Skeletal muscle satellite cell (primary cell): ENCODE results near the gene NOP53.
"Not testable (repeated sequence)": the region's sequence is repeated elsewhere in the genome, so short reads cannot be mapped to it uniquely, and the experiment has no call there.

ENCODE experiments used
- H3K27me3 ChIP-seq: 2 replicates; pipeline ENCODE4 v1.7.0; 2013; ENCODE audit warnings: low read length; ENCODE audit not compliant: control insufficient read depth, insufficient read depth
- H3K36me3 ChIP-seq: 2 replicates; pipeline ENCODE4 v1.7.0; 2013; ENCODE audit warnings: mild to moderate bottlenecking, control low read depth, low read length; ENCODE audit not compliant: insufficient read depth
- H3K4me1 ChIP-seq: 2 replicates; pipeline ENCODE4 v1.7.0; 2013; ENCODE audit warnings: low read length; ENCODE audit not compliant: control insufficient read depth, insufficient read depth
- H3K4me2 ChIP-seq: 2 replicates; pipeline ENCODE4 v1.7.0; 2013; ENCODE audit warnings: mild to moderate bottlenecking, low read length
- H3K4me3 ChIP-seq: 2 replicates; pipeline ENCODE4 v1.7.0; 2013; ENCODE audit warnings: low read length
- H3K9ac ChIP-seq: 2 replicates; pipeline ENCODE4 v1.7.0; 2013; ENCODE audit warnings: mild to moderate bottlenecking, low read depth, low read length, moderate library complexity
- H3K9me3 ChIP-seq: replicated peaks from 2 replicates; pipeline ENCODE4 v1.7.0; 2013; ENCODE audit warnings: mild to moderate bottlenecking, control low read depth, low read length

The NOP53 gene

DNA sequence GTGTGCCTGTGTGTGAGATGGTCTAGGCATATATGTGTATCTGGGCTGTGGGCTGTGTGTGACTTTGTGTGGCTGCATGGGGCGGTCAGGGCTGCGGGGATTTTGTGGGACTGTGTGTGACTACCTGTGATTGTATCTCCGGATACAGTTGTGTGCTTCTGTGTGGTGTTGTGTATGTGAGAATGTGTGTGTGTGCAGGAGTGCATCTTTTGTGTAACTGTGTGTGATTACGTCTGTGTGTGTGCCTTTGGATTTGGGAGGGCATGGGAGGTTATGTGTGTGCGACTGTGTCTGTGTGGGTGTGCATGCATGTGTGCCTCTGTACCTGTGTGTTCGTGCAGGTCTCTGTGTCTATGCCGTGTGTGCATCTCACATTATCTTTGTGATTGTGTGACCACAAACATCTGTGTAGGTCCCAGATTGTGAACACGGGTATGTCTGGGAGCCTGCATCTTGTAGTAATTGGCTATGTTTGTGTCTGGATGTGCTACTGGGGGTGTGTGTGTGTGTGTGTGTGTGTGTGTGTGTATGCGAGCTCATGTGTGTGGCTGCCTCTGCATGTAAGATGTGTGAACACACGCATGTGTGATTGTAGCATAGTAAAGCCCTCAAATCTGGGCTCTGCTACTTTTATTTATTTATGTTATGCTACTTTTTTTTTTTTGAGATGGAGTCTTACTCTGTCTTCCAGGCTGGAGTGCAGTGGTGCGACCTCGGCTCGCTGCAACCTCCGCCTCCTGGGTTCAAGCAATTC lies 24.5 kb upstream of the NOP53 start:
- no peaks in the 10 kb centered on the region for H3K9me3 ChIP-seq
- H3K36me3 ChIP-seq, result peaks cover 42% of the 10 kb centered on the region
- peak overlapping the region; percentile 76 for H3K9ac ChIP-seq
- no peak overlapping the region for H3K4me3 ChIP-seq
- peak overlapping the region; percentile 78 for H3K4me2 ChIP-seq
- no peaks in the 10 kb centered on the region for H3K27me3 ChIP-seq
- peaks cover 73% of the 10 kb centered on the region for H3K4me1 ChIP-seq

GRCh38 chr19:47723581-47723940 lies 21.8 kb upstream of the NOP53 start:
- H3K4me3 ChIP-seq, result peak overlapping the region; percentile 46
- H3K36me3 ChIP-seq, result peaks cover 44% of the 10 kb centered on the region

GRCh38 chr19:47725759-47726401 lies 19.5 kb upstream of the NOP53 start:
- no peak overlapping the region for H3K9ac ChIP-seq
- peaks cover 64% of the 10 kb centered on the region for H3K4me1 ChIP-seq
- H3K4me3 ChIP-seq, result no peak overlapping the region
- no peaks in the 10 kb centered on the region for H3K9me3 ChIP-seq
- no peak overlapping the region for H3K4me2 ChIP-seq
- H3K36me3 ChIP-seq, result peaks cover 58% of the 10 kb centered on the region
- H3K27me3 ChIP-seq, result no peaks in the 10 kb centered on the region

More at GRCh38 chr19:47723581-47723940, 21.8 kb upstream of the NOP53 start:
- H3K27me3 ChIP-seq, result no peaks in the 10 kb centered on the region
- H3K9ac ChIP-seq, result peak overlapping the region; percentile 58
- peaks cover 66% of the 10 kb centered on the region for H3K4me1 ChIP-seq
- H3K9me3 ChIP-seq, result no peaks in the 10 kb centered on the region
- H3K4me2 ChIP-seq, result peak overlapping the region; percentile 72

GRCh38 chr19:47726467-47726866 lies 18.9 kb upstream of the NOP53 start:
- no peak overlapping the region for H3K9ac ChIP-seq

DNA sequence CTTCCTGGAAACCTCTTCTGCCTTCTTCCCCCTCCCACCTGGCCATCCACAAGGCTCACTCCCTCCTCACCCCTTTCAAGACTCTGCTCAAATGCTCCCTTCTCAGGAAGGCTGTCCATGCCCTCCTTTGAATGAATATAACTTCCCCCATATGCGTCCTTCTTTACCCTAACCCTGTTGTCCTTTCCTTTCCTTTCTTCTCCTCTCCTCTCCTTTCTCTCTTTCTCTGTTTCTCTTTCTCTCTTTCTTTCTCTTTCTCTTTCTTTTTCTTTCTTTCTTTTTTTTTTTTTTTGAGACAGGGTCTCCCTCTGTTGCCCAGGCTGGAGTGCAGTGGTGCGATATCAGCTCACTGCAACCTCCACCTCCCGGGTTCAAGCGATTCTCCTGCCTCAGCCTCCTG lies 17.1 kb upstream of the NOP53 start:
- not testable (repeated sequence) for H3K27me3 ChIP-seq, H3K9ac ChIP-seq, H3K4me3 ChIP-seq, H3K9me3 ChIP-seq, H3K4me2 ChIP-seq
- peaks cover 62% of the 10 kb centered on the region for H3K36me3 ChIP-seq
- peaks cover 49% of the 10 kb centered on the region for H3K4me1 ChIP-seq

More at GRCh38 chr19:47726467-47726866, 18.9 kb upstream of the NOP53 start:
- peaks cover 58% of the 10 kb centered on the region for H3K36me3 ChIP-seq
- no peaks in the 10 kb centered on the region for H3K9me3 ChIP-seq
- no peak overlapping the region for H3K4me2 ChIP-seq
- H3K4me3 ChIP-seq, result no peak overlapping the region
- no peaks in the 10 kb centered on the region for H3K27me3 ChIP-seq
- H3K4me1 ChIP-seq, result peaks cover 63% of the 10 kb centered on the region

DNA sequence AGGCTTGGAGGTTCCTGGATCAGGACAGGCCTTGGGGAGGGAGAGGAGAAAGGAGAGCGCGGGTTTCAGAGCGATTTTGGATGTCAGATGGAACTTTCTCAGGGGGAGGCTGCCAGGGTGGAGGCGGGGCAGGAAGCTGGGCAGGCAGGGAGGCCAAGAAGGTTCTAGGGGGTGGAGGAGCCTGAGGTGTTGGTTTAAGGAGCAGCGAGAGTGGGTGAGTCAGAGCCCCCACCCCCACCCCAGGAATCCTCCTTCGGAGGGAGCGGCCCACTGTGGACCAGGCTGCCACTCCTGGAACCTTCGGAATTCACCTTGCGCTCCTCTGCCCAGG lies 15.9 kb upstream of the NOP53 start:
- H3K4me2 ChIP-seq, result peak overlapping the region; percentile 70
- H3K9me3 ChIP-seq, result no peaks in the 10 kb centered on the region
- H3K27me3 ChIP-seq, result no peaks in the 10 kb centered on the region
- peak overlapping the region; percentile 25 for H3K4me3 ChIP-seq
- peaks cover 66% of the 10 kb centered on the region for H3K36me3 ChIP-seq
- H3K4me1 ChIP-seq, result peaks cover 41% of the 10 kb centered on the region
- peak overlapping the region; percentile 50 for H3K9ac ChIP-seq

DNA sequence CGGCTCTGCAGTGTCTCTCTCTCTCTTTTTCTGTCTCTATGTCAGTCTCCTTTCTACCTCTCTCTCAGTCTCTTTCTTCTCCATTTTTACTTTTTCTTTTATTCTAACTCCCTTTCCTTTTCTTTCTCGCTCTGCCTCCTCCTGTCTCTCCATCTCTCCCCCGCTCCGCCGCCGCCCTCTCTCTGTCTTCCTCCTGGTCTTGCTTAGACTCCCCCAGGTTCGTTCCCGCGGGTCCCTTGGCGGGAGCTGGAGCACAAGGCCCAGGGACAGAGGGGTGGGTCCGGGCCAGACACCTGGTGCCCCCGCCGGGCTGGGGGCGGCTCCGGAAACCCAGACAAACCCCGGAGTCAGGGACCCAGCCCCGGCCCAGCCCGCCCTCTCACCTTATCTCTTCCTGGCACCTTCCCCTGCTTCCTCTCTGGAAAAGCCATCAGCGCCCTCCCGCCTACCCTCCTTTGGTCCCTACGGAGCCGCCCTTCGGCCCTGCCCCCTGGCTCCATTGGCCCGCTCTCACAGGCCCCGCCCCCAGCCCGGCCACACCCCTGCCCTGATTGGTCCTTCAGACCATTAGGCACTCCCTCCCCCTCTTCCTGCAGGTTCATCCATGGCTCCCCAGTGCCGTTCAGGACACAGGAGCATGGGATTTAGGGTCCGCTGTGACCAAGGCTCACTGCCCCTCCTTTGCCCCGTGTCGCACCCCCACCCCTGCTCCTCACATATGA lies 15.4 kb upstream of the NOP53 start:
- H3K4me3 ChIP-seq, result no peak overlapping the region
- peaks cover 65% of the 10 kb centered on the region for H3K36me3 ChIP-seq
- H3K9ac ChIP-seq, result peak overlapping the region; percentile 49
- peaks cover 41% of the 10 kb centered on the region for H3K4me1 ChIP-seq
- no peaks in the 10 kb centered on the region for H3K27me3 ChIP-seq
- H3K9me3 ChIP-seq, result no peaks in the 10 kb centered on the region
- H3K4me2 ChIP-seq, result peak overlapping the region; percentile 70

DNA sequence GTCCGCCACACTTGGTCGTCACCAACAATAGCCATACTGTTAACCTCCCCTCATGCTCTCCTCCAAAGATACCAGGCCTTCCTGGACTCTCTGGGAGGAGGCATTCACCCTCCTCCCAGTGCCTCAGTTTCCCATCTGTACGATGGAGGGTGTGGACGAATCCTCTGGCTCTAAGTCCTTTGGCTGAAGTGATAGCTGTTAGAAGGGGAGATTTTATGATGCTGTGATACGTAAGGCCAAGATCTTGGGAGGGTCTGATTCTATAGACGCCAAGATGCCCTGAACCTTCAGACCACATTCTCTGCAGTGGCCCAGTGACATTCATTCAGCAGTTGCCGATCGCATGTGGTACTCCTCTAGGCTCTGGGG lies 14.8 kb upstream of the NOP53 start:
- no peaks in the 10 kb centered on the region for H3K27me3 ChIP-seq
- no peak overlapping the region for H3K4me3 ChIP-seq
- no peak overlapping the region for H3K9ac ChIP-seq
- H3K4me2 ChIP-seq, result no peak overlapping the region
- H3K9me3 ChIP-seq, result no peaks in the 10 kb centered on the region
- peaks cover 65% of the 10 kb centered on the region for H3K36me3 ChIP-seq
- peaks cover 39% of the 10 kb centered on the region for H3K4me1 ChIP-seq

- Histone ChIP-seq H3K4me1 (peaks cover 35% of the 10 kb centered on the region), H3K36me3 (peaks cover 61% of the 10 kb centered on the region), H3K4me3 (no peak overlapping the region), H3K4me2 (no peak overlapping the region), H3K9me3 (no peaks in the 10 kb centered on the region), H3K9ac (no peak overlapping the region), H3K27me3 (no peaks in the 10 kb centered on the region)
Measured at GRCh38 chr19:47730910-47731309, 14.4 kb upstream of the NOP53 start.

GRCh38 chr19:47735131-47735530 lies 10.2 kb upstream of the NOP53 start:
- no peak overlapping the region for H3K4me2 ChIP-seq
- H3K27me3 ChIP-seq, result no peaks in the 10 kb centered on the region
- peaks cover 51% of the 10 kb centered on the region for H3K36me3 ChIP-seq
- peaks cover 6% of the 10 kb centered on the region for H3K4me1 ChIP-seq
- H3K9me3 ChIP-seq, result no peaks in the 10 kb centered on the region
- H3K4me3 ChIP-seq, result no peak overlapping the region
- H3K9ac ChIP-seq, result no peak overlapping the region

GRCh38 chr19:47740866-47741519 lies 4.4 kb upstream of the NOP53 start:
- Histone ChIP-seq H3K9me3 (no peaks in the 10 kb centered on the region), H3K36me3 (peaks cover 37% of the 10 kb centered on the region), H3K4me3 (no peak overlapping the region), H3K9ac (no peak overlapping the region), H3K4me1 (peaks cover 27% of the 10 kb centered on the region), H3K27me3 (no peaks in the 10 kb centered on the region), H3K4me2 (no peak overlapping the region)
